ENCODE data around the gene ERICH6B.

ERICH6B gene

DNA sequence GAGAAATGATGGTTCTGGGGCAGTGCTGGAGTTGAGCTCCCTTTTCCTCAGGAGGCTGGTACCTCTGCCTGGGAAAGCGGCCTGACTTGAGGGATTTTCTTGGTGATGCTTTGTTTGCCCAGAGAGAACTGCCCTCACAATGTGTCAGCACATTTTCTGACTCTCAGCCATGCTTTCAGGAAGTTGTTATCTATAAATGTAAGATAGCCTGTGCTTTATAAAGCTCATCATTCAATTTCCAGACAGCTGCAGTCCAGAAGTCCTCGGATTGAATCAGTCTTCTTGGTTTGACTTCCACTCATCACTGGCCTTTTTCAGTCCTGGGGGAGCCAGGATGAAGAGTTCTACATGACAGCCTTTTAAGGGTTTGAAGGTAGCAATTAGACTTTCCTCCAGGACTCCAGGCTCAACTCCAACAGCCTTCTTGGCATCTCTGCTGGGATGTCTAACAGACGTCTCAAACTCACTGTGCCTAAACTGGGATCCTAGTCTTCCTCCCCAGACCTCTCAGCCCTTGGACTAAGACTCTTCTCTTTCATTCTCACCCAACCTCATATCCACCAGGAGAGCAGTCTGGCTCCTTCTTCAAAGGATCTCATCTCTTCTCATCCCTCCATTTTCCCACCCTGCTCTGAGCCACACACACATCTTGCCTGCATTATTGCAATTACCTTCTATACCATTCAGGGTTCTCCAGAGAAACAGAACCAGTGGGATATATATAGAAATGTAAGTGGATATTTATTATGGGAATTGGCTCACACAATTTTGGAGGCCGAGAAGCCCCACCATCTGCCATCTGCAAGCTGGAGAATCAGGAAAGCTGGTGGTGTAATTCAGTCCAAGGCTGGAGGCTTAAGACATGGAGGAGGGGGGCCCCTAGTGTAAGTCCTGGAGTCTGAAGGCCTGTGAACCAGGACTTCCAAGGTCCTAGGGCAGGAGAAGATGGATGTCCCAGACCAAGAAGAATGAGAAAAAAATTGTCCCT, 13.1 kb downstream of the ERICH6B start:
- Histone ChIP-seq H3K4me2 (ENCODE audit: low read depth, low read length, poor library complexity, severe bottlenecking) (no peak overlapping the region), H4K20me1 (ENCODE audit: low read depth, low read length) (no peaks in the 10 kb centered on the region), H3F3A (ENCODE audit: insufficient read depth) (no peaks in the 10 kb centered on the region), H3K27ac (ENCODE audit: low read depth, low read length) (no peak overlapping the region), H3K9ac (ENCODE audit: low read length) (no peak overlapping the region), H3K36me3 (ENCODE audit: low read length) (no peaks in the 10 kb centered on the region), H3K9me2 (replicated peaks; ENCODE audit: insufficient read depth, low read length) (no peaks in the 10 kb centered on the region), H3K79me2 (ENCODE audit: insufficient read depth, low read length) (no peaks in the 10 kb centered on the region), H2AFZ (ENCODE audit: low read depth, low read length, severe bottlenecking) (no peak overlapping the region), H3K9me3 (ENCODE audit: insufficient read depth, low read length) (no peaks in the 10 kb centered on the region), H3K4me3 (ENCODE audit: insufficient read depth, low read length, poor library complexity, severe bottlenecking) (no peak overlapping the region), H3K27me3 (ENCODE audit: low read length) (no peaks in the 10 kb centered on the region)
- TF ChIP-seq, protein P1, sequence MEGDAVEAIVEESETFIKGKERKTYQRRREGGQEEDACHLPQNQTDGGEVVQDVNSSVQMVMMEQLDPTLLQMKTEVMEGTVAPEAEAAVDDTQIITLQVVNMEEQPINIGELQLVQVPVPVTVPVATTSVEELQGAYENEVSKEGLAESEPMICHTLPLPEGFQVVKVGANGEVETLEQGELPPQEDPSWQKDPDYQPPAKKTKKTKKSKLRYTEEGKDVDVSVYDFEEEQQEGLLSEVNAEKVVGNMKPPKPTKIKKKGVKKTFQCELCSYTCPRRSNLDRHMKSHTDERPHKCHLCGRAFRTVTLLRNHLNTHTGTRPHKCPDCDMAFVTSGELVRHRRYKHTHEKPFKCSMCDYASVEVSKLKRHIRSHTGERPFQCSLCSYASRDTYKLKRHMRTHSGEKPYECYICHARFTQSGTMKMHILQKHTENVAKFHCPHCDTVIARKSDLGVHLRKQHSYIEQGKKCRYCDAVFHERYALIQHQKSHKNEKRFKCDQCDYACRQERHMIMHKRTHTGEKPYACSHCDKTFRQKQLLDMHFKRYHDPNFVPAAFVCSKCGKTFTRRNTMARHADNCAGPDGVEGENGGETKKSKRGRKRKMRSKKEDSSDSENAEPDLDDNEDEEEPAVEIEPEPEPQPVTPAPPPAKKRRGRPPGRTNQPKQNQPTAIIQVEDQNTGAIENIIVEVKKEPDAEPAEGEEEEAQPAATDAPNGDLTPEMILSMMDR (IDR thresholded peaks at IDR 0.05; ENCODE audit: insufficient read depth, low read length, poor library complexity, severe bottlenecking), result no peak
- no peak for TF ChIP-seq EZH2phosphoT487 (conservative IDR thresholded peaks at IDR 0.05; ENCODE audit: low read length)

DNA sequence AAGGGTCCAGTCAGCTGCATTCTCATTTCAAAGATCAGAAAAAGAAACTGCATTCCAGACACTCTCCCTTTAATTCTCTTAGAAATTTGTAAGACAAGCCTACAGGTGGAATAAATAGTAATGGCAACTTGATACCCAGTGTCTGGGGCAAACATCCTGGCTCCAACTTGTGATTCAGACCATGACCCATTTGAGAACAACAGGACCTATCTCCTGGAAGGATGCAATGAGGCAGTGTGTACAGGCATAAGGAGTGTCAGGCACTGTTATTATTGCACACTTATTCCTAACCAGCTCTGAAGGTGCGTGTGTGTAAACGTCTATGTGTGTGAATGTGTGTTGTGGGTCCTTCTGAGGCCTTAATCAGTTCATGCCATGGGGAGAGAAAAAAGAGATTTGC, 13.9 kb downstream of the ERICH6B start:
- TF ChIP-seq, protein P1 (IDR thresholded peaks at IDR 0.05; ENCODE audit: insufficient read depth, low read length, poor library complexity, severe bottlenecking), result no peak
- TF ChIP-seq EZH2phosphoT487 (conservative IDR thresholded peaks at IDR 0.05; ENCODE audit: low read length), result no peak
- Histone ChIP-seq H3K4me2 (ENCODE audit: low read depth, low read length, poor library complexity, severe bottlenecking) (no peak overlapping the region), H3K36me3 (ENCODE audit: low read length) (no peaks in the 10 kb centered on the region), H3K9me3 (ENCODE audit: insufficient read depth, low read length) (no peaks in the 10 kb centered on the region), H3F3A (ENCODE audit: insufficient read depth) (no peaks in the 10 kb centered on the region), H3K79me2 (ENCODE audit: insufficient read depth, low read length) (no peaks in the 10 kb centered on the region), H3K9me2 (replicated peaks; ENCODE audit: insufficient read depth, low read length) (no peaks in the 10 kb centered on the region), H3K4me3 (ENCODE audit: insufficient read depth, low read length, poor library complexity, severe bottlenecking) (no peak overlapping the region), H3K27ac (ENCODE audit: low read depth, low read length) (no peak overlapping the region), H4K20me1 (ENCODE audit: low read depth, low read length) (no peaks in the 10 kb centered on the region), H2AFZ (ENCODE audit: low read depth, low read length, severe bottlenecking) (no peak overlapping the region), H3K9ac (ENCODE audit: low read length) (no peak overlapping the region), H3K27me3 (ENCODE audit: low read length) (no peaks in the 10 kb centered on the region)

GRCh38 chr13:45598597-45598996, 16.9 kb downstream of the ERICH6B start:
- no peak overlapping the region for H3K9ac ChIP-seq (ENCODE audit: low read length)
- H3K4me2 ChIP-seq (ENCODE audit: low read depth, low read length, poor library complexity, severe bottlenecking), result no peak overlapping the region
- TF ChIP-seq EZH2phosphoT487 (conservative IDR thresholded peaks at IDR 0.05; ENCODE audit: low read length), result no peak
- TF ChIP-seq, protein P1 (IDR thresholded peaks at IDR 0.05; ENCODE audit: insufficient read depth, low read length, poor library complexity, severe bottlenecking), result no peak
- H3K79me2 ChIP-seq (ENCODE audit: insufficient read depth, low read length), result no peaks in the 10 kb centered on the region
- no peak overlapping the region for H3K4me3 ChIP-seq (ENCODE audit: insufficient read depth, low read length, poor library complexity, severe bottlenecking)
- H4K20me1 ChIP-seq (ENCODE audit: low read depth, low read length), result no peaks in the 10 kb centered on the region
- H3K9me2 ChIP-seq (replicated peaks; ENCODE audit: insufficient read depth, low read length), result no peaks in the 10 kb centered on the region
- H3K9me3 ChIP-seq (ENCODE audit: insufficient read depth, low read length), result no peaks in the 10 kb centered on the region
- H3K27me3 ChIP-seq (ENCODE audit: low read length), result no peaks in the 10 kb centered on the region
- no peak overlapping the region for H3K27ac ChIP-seq (ENCODE audit: low read depth, low read length)
- no peaks in the 10 kb centered on the region for H3K36me3 ChIP-seq (ENCODE audit: low read length)
- no peaks in the 10 kb centered on the region for H3F3A ChIP-seq (ENCODE audit: insufficient read depth)
- no peak overlapping the region for H2AFZ ChIP-seq (ENCODE audit: low read depth, low read length, severe bottlenecking)

All from SU-DHL-6 (cell line).